Activated CD4-positive, alpha-beta T cell treated with anti-CD3 and anti-CD28 coated beads, Interleukin-2, amount 10 ng/mL, durations not matched to agents 24 days and 14 days (primary cell): ENCODE results near the gene YES1. TPM values are rescaled to one million over a fixed set of nuclear protein-coding genes. Genes with fewer than 3 reads are reported as not detected.
"Not testable (repeated sequence)": the region's sequence is repeated elsewhere in the genome, so short reads cannot be mapped to it uniquely, and the experiment has no call there.

Experiments used
- DNase-seq: peaks from one replicate; pipeline ENCODE4 v3.0.0; 2022
- H3K27ac Mint-ChIP-seq: one replicate; pipeline ENCODE4 v1.8.0; 2022; ENCODE audit warnings: mild to moderate bottlenecking, mixed read lengths
- H3K27me3 Mint-ChIP-seq: one replicate; pipeline ENCODE4 v1.8.0; 2022; ENCODE audit warnings: mixed read lengths
- H3K36me3 Mint-ChIP-seq: one replicate; pipeline ENCODE4 v1.8.0; 2022; ENCODE audit warnings: low read depth, mild to moderate bottlenecking, mixed read lengths
- H3K4me1 Mint-ChIP-seq: one replicate; pipeline ENCODE4 v1.8.0; 2021; ENCODE audit warnings: mixed read lengths
- H3K4me3 Mint-ChIP-seq: one replicate; pipeline ENCODE4 v1.8.0; 2022; ENCODE audit warnings: mild to moderate bottlenecking, moderate library complexity, mixed read lengths
- H3K9me3 Mint-ChIP-seq: one replicate; pipeline ENCODE4 v1.8.0; 2021; ENCODE audit warnings: mixed read lengths
- intact Hi-C: fragments of 100-400 bp; cut with micrococcal nuclease; formaldehyde crosslinking; loops from one replicate; pipeline ENCODE4 v1.15.1; 2023
- total RNA-seq: library from RNA; stranded (reverse); gene quantifications from 2 replicates; pipeline ENCODE4 v1.2.3, GENCODE V29; 2022

The YES1 gene
- total RNA-seq, 1 donor from 2014 or later, result 16.3 TPM

DNA sequence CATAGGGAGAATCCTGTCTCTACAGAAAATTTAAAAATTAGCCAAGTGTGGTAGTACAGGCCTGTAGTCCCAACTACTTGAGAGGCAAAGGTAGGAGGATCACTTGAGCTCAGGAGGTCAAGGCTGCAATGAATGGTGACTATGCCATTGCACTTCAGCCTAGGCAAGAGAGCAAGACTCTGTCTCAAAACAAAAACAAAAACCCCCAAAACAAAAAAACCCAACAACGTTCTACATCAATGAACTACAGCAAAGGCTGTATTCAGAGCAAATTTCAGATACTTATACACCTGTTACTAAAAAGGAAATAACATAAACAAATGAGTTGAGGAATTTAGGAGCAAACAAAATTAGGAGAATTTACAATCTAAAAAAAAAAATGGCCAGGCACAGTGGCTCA lies 22.6 kb downstream of the YES1 start:
- intact Hi-C loops, result no loop called here

DNA sequence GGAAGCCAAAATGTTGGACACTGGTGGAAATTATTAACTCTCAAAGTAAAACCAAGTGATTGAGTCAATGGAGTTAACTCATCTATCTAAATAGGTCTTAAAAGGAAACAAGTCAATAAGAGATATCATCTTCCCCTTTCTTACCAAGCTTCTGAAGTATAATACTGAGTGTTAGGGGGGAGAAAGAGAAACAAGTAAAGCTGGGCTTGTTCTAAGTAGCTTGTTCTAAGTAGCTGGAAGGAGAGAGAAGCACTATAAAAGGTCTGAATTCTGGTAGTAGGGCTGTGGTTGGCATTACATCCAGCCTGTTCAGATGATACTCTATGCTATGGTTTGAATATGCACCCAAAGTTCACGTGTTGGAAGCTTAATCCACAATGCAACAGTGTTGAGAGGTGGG lies 26.8 kb downstream of the YES1 start:
- peaks cover 32% of the 10 kb centered on the region for H3K4me1 Mint-ChIP-seq
- intact Hi-C loops, result no loop called here
- DNase-seq, result no peak
- no peaks in the 10 kb centered on the region for H3K36me3 Mint-ChIP-seq
- no peak overlapping the region for H3K27ac Mint-ChIP-seq
- no peak overlapping the region for H3K4me3 Mint-ChIP-seq
- H3K9me3 Mint-ChIP-seq, result no peaks in the 10 kb centered on the region
- no peaks in the 10 kb centered on the region for H3K27me3 Mint-ChIP-seq

More for the DNA sequence above, 22.6 kb downstream of the YES1 start:
- DNase-seq, result no peak
- Mint-ChIP-seq H3K4me1 (peaks cover 25% of the 10 kb centered on the region), H3K4me3 (no peak overlapping the region), H3K27me3 (no peaks in the 10 kb centered on the region), H3K36me3 (no peaks in the 10 kb centered on the region), H3K9me3 (no peaks in the 10 kb centered on the region), H3K27ac (no peak overlapping the region)

DNA sequence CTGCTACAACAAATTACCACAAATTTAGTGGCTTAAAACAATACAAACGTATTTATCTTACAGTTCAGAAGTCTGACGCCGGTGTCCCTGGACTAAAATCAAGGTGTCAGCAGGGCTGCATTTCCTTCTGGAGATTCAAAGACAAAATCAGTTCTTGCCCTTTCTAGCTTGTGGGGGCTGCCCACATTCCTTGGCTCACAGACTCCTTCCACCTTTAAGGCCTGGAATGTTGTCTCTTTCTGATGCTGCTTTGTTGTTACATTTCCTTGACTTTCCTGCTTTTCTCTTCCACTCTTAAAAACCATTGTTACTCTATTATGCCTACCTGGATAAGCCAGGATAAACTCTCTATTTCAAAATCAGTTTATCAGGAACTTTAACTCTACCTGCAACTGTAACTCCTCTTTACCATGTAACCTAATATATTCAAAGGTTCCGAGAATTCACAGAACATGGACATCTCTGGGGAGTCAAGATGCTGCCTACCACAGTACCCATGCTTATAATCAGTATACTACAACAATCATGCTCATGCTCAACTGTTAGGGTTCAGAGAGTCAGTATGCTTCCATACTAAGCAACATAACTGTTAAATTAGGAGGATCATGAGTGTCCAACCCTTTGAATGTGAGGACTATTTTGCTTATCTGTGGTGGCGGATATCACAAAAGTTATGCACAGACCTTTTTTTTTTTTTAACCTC lies 27.4 kb downstream of the YES1 start:
- Mint-ChIP-seq H3K27me3 (no peaks in the 10 kb centered on the region), H3K36me3 (no peaks in the 10 kb centered on the region), H3K9me3 (no peaks in the 10 kb centered on the region), H3K4me3 (no peak overlapping the region), H3K27ac (no peak overlapping the region), H3K4me1 (peaks cover 32% of the 10 kb centered on the region)
- DNase-seq, result no peak
- intact Hi-C loops, result no loop called here

DNA sequence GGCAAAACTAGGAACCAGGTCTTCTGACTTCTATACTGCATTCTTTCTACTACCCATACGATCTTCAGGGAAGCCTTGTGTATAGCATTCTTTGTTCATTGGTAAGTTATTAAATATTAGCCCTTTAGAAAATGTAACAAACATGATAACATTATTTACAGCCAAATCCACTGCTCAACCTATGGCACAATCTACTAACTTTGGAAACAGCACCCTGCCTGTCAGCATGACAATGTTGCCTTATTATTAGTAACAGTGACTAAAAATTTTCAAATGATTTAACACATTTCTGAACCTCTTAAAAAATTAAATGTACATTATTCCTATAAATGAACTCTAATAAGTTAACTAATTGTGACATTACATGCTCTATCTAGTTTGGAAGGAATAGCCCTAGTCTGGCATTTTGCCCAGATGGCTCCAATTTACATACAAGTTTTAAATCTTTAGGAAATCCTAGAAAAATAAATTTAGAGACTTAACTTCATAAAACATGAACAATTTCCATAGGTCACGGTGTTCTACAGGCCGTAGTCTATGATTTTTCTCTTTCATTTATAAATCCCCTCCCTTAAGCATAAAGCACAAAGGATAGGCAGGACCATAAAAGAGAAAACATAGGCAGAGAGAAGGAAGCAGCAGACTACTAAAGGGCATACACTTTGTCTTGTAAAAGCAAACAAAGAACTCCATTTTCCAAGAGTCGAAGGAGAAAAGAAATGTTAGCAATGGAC lies 33.7 kb downstream of the YES1 start:
- Mint-ChIP-seq H3K36me3 (peaks cover 8% of the 10 kb centered on the region), H3K9me3 (no peaks in the 10 kb centered on the region), H3K4me3 (no peak overlapping the region), H3K27ac (no peak overlapping the region), H3K27me3 (no peaks in the 10 kb centered on the region), H3K4me1 (peaks cover 13% of the 10 kb centered on the region)
- DNase-seq, result no peak
- intact Hi-C loops, result no loop called here

DNA sequence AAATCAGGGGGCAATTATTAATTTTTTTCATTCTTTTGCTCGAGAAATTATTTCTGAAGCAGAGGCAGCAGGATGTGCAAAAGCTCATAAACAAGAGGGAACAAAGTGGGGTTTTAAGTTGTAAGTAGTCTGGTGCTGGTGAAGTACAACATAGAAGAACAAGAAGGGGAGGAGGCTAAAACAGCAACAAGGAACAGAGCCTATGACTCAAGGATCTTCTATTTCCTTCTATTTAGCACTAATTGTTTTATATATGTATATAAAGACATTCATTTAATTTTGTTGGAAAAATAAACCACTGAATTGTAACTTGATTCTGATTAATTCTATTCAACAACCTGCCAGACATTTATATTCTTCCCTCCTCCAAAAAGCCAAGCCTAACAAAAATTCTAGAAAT lies 35.0 kb downstream of the YES1 start:
- H3K27me3 Mint-ChIP-seq, result no peaks in the 10 kb centered on the region
- DNase-seq, result no peak
- no peak overlapping the region for H3K27ac Mint-ChIP-seq
- peaks cover 8% of the 10 kb centered on the region for H3K36me3 Mint-ChIP-seq
- intact Hi-C loops, result no loop called here
- no peak overlapping the region for H3K4me3 Mint-ChIP-seq
- H3K4me1 Mint-ChIP-seq, result peaks cover 9% of the 10 kb centered on the region
- no peaks in the 10 kb centered on the region for H3K9me3 Mint-ChIP-seq

DNA sequence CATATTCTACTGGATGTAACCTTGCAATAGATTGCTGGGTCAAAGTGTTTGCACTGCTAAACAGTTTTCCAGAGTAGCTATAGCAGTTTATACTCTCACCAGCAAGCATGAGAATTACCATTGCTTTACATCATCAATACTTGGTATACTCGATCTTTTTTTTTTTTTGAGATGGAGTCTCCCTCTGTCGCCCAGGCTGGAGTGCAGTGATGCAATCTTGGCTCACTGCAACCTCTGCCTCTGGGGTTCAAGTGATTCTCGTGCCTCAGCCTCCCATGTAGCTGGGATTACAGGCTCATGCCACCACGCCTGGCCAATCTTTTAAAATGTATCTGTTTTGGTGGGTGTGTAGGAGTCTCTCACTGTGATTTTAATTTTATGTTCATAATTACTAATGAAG lies 36.0 kb downstream of the YES1 start:
- H3K27ac Mint-ChIP-seq, H3K4me3 Mint-ChIP-seq, H3K27me3 Mint-ChIP-seq, H3K4me1 Mint-ChIP-seq, H3K36me3 Mint-ChIP-seq, H3K9me3 Mint-ChIP-seq, DNase-seq, intact Hi-C loops: not testable (repeated sequence)

DNA sequence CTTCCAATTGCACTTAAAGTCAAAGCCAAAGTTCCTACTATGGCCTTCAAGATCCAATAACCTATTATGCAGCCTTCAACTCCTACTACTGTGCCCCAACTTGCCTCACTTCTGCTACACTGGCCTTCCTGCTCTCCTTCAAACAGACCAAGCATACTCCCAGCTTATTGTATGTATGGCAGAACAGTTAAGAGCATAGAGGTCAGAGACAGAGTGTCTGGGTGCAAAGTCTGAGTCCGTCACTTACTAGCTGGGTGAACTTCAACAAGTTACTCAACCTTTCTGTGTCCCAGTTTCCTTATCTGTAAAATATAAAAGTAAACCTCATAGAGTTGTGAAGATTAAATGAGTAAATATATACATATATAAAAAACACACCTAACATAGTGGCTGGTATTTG lies 37.2 kb downstream of the YES1 start:
- intact Hi-C loops, result no loop called here
- Mint-ChIP-seq H3K4me3 (no peak overlapping the region), H3K27ac (no peak overlapping the region), H3K36me3 (peaks cover 8% of the 10 kb centered on the region), H3K27me3 (no peaks in the 10 kb centered on the region), H3K9me3 (no peaks in the 10 kb centered on the region), H3K4me1 (peaks cover 7% of the 10 kb centered on the region)
- no peak for DNase-seq

DNA sequence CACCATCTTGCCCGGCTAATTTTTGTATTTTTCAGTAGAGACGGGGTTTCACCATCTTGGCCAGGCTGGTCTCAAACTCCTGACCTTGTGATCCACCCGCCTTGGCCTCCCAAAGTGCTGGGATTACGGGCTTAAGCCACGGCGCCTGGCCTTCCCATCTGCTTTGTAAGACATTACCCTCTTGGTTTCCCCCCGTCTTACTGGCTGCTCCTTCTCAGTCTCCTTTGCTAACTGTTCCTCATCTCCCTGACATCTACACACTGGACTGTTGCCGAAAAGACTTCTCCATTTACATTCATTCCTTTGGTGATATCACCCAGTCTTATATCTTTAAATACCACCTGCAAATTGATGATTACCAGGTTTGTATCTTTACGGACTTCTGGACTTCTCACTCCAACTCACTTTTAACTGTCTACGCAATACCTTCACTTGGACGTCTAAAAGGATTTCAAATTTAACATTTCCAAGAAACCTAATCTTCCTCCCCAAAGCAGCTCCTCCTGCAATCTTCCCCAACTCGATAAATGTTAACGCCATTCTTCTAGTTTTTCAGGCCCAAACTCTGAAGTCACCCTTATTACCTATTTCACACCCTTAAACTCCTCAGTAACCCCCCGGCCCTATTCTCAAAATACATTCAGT lies 37.9 kb downstream of the YES1 start:
- H3K9me3 Mint-ChIP-seq, result no peaks in the 10 kb centered on the region
- no peaks in the 10 kb centered on the region for H3K27me3 Mint-ChIP-seq
- H3K4me3 Mint-ChIP-seq, result no peak overlapping the region
- H3K4me1 Mint-ChIP-seq, result peaks cover 7% of the 10 kb centered on the region
- H3K27ac Mint-ChIP-seq, result no peak overlapping the region
- no peak for DNase-seq
- H3K36me3 Mint-ChIP-seq, result peaks cover 6% of the 10 kb centered on the region
- intact Hi-C loops, result no loop called here

DNA sequence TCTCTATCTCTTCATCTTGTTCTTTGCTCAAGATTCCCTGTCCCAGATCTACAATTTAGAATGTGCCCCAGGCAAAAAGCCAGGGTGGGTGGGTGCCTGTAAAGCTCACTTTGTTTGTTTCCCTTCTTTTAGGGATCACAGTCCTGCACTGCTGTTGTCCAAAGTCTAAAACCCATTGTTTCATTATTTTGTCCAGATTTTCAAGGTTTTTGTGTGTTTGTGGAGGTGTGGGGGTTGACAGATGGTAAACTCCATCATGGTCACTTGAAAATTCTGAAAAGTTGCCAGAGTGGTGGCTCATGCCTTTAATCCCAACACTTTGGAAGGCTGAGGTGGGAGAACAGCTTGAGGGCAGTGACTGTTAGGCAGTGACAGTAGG lies 41.5 kb downstream of the YES1 start:
- no peaks in the 10 kb centered on the region for H3K9me3 Mint-ChIP-seq
- H3K27ac Mint-ChIP-seq, result no peak overlapping the region
- intact Hi-C loops, result no loop called here
- no peak for DNase-seq
- H3K4me3 Mint-ChIP-seq, result no peak overlapping the region
- peaks cover 7% of the 10 kb centered on the region for H3K4me1 Mint-ChIP-seq
- H3K36me3 Mint-ChIP-seq, result peaks cover 6% of the 10 kb centered on the region
- H3K27me3 Mint-ChIP-seq, result no peaks in the 10 kb centered on the region

DNA sequence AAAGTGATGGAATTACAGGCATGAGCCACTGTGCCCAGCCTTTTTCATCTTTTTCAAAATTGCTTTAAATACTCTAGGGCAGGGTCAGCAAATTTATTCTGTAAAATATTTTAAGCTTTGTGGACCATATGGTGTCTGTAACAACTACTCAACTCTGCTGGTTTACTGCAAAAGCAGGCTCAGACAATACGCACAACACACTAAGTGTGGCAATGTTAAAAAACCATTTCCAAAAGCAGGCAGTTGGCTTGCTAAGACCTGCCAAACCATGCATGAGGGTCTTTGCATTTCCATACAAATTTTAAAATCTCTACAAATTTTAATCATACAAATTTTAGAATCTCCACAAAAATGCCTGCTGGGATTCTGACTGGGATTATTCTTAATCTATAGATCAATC lies 44.1 kb downstream of the YES1 start:
- Mint-ChIP-seq H3K27ac (no peak overlapping the region), H3K36me3 (no peaks in the 10 kb centered on the region), H3K4me1 (peaks cover 5% of the 10 kb centered on the region), H3K4me3 (no peak overlapping the region), H3K9me3 (no peaks in the 10 kb centered on the region), H3K27me3 (no peaks in the 10 kb centered on the region)
- intact Hi-C loops, result no loop called here
- DNase-seq, result no peak

DNA sequence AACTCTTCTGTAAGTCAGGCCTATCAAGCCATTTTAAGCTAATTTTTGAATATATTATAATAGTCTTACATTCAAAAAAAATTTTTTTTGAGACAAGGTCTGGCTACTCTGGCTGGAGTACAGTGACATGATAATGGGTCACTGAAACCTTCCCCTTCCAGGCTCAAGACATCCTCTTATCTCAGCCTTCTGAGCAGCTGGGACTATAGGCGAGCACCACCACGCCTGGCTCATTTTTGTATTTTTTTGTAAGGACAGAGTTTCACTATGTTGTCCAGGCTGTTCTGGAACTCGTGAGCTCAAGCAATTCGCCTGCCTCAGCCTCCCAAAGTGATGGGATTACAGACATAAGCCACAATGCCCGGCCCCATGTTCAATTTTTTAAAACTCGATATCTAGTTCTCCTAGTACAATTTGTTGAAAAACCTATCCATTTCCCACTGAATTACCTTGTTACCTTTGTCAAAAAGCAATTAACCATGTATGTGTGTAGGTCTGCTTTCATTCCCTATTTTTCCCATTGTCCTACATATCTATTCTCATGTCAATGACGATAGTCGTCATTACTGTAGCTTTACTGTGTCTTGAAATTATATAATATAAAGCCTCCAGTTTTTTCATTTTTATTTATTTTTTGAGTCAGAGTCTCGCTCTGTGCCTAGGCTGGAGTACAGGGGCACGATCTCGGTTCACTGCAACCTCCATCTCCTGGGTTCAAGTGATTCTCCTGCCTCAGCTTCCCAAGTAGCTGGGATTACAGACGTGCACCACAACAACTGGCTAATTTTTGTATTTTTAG lies 44.8 kb downstream of the YES1 start:
- no peaks in the 10 kb centered on the region for H3K36me3 Mint-ChIP-seq
- peaks cover 7% of the 10 kb centered on the region for H3K4me1 Mint-ChIP-seq
- DNase-seq, result no peak
- intact Hi-C loops, result no loop called here
- H3K27me3 Mint-ChIP-seq, result no peaks in the 10 kb centered on the region
- H3K9me3 Mint-ChIP-seq, result no peaks in the 10 kb centered on the region
- H3K27ac Mint-ChIP-seq, result no peak overlapping the region
- H3K4me3 Mint-ChIP-seq, result no peak overlapping the region

DNA sequence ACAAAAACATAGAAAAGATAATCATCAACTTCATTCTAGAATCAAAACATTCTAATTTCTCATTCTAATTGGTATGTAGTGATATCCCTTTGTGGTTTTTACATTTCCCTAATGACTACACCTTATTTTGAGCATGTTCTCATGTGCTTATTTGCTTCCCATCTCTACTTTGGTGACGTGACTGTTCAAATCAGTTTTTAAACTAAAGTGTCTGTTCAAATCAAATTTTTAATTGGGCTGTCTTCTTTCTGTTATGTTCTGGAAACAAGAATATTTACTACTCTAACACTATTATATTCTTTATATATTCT lies 45.5 kb downstream of the YES1 start:
- no peaks in the 10 kb centered on the region for H3K27me3 Mint-ChIP-seq
- no peak overlapping the region for H3K27ac Mint-ChIP-seq
- no peak overlapping the region for H3K4me3 Mint-ChIP-seq
- peaks cover 8% of the 10 kb centered on the region for H3K4me1 Mint-ChIP-seq
- H3K9me3 Mint-ChIP-seq, result no peaks in the 10 kb centered on the region
- intact Hi-C loops, result no loop called here
- H3K36me3 Mint-ChIP-seq, result peaks cover under 1% of the 10 kb centered on the region
- no peak for DNase-seq

DNA sequence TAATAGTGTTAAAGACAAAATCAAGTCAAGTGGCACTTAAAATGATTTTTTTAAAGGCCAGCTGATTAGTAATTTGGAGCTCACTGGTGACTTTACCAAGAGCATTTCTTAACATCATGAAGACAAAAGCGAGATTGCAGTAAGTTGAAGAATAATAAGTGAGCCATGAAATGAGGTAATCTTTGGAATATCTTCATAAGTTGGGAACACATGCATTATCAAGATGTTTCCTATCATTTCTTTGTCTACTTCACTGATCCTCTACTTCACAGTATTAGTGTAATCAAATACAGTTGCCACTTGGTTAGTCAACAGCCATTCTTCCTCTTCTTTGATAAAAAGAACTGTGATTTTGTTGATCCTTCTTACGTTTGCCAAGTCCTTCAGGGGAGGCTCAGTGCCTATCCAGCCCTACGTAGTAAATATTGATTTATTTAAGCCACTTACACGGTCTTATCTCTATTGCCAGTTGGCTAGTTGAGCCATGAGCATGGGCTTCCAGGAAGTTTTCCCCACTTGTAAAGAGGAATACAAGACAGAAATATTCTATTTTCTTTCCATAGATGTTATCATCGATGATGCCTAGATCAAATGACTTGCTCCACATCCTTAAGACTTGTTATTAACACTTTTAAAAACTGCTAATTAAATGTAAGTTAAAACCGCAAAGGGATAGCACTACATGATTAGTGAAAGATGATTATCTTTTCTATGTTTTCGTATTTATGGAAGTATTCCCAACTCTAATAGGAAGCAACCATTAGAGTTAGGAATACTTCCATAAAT lies 46.1 kb downstream of the YES1 start:
- Mint-ChIP-seq H3K4me1 (peaks cover 8% of the 10 kb centered on the region), H3K4me3 (no peak overlapping the region), H3K27me3 (no peaks in the 10 kb centered on the region), H3K36me3 (peaks cover 2% of the 10 kb centered on the region), H3K9me3 (no peaks in the 10 kb centered on the region), H3K27ac (no peak overlapping the region)
- intact Hi-C loops, result no loop called here
- no peak for DNase-seq
